IMR-90 (cell line): ENCODE measurements around the gene SBF2. TPM values are rescaled to one million over a fixed set of nuclear protein-coding genes. Genes with fewer than 3 reads are reported as not detected.

ENCODE experiments used
- ATAC-seq: fragments of 200-7000 bp; cut with Tn5 transposase; 2 replicates; pipeline ENCODE4 v1.9.1; 2020; ENCODE audit warnings: low read depth, mild to moderate bottlenecking, moderate library complexity
- BruUV-seq: library from RNA; stranded (reverse); fragments of 400-500 nt; replicated peaks from 2 replicates; lab custom pipeline; 2021; lab: Mats Ljungman, UMichigan
- CTCF ChIA-PET: fragments of 300-600 bp; formaldehyde crosslinking; extraction: SDS; loops from one replicate; lab custom pipeline; 2021; ENCODE audit warnings: antibody characterized with exemption; lab: Yijun Ruan, JAX
- POLR2A ChIA-PET: fragments of 300-600 bp; sonication (Branson Sonifier 250); formaldehyde crosslinking; loops from one replicate; lab custom pipeline; 2022; ENCODE audit warnings: antibody characterized with exemption; ENCODE audit not compliant: unreplicated experiment; lab: Charles Lee
- DNase-seq: peaks from one replicate; pipeline ENCODE4 v3.0.0; 2013
- H2AFZ ChIP-seq: replicated peaks from 2 replicates; pipeline ENCODE3; 2013; ENCODE audit warnings: low read length, mild to moderate bottlenecking; ENCODE audit not compliant: poor library complexity
- H2AK5ac ChIP-seq: 2 replicates; pipeline ENCODE4 v1.6.1; 2013; ENCODE audit warnings: low read depth, low read length, inconsistent platforms
- H2AK9ac ChIP-seq: replicated peaks from 2 replicates; pipeline ENCODE3; 2013; ENCODE audit warnings: mild to moderate bottlenecking, low read depth, low read length, moderate library complexity; ENCODE audit not compliant: poor library complexity
- H2BK120ac ChIP-seq: 2 replicates; pipeline ENCODE4 v1.6.1; 2013; ENCODE audit warnings: low read depth, low read length, inconsistent platforms
- H2BK15ac ChIP-seq: 3 replicates; pipeline ENCODE4 v1.6.1; 2013; ENCODE audit warnings: low read depth, low read length, inconsistent platforms
- H2BK20ac ChIP-seq: 2 replicates; pipeline ENCODE4 v1.6.1; 2013; ENCODE audit warnings: low read depth, mild to moderate bottlenecking, inconsistent platforms, low read length, moderate library complexity
- H2BK5ac ChIP-seq: 2 replicates; pipeline ENCODE4 v1.6.1; 2013; ENCODE audit warnings: mild to moderate bottlenecking, low read depth, low read length, inconsistent platforms; ENCODE audit not compliant: poor library complexity, severe bottlenecking
- H3K14ac ChIP-seq: replicated peaks from 2 replicates; pipeline ENCODE4 v1.6.1; 2013; ENCODE audit warnings: low read depth, low read length, inconsistent platforms
- H3K18ac ChIP-seq: 2 replicates; pipeline ENCODE4 v1.6.1; 2013; ENCODE audit warnings: low read depth, low read length, control low read depth
- H3K23ac ChIP-seq: 2 replicates; pipeline ENCODE4 v1.6.1; 2013; ENCODE audit warnings: low read depth, low read length, inconsistent platforms
- H3K27ac ChIP-seq: 2 replicates; pipeline ENCODE4 v1.5.1; 2013; ENCODE audit warnings: mild to moderate bottlenecking, control low read depth, low read length; ENCODE audit not compliant: insufficient read depth
- H3K27me3 ChIP-seq: 2 replicates; pipeline ENCODE4 v1.6.1; 2013; ENCODE audit warnings: low read length; ENCODE audit not compliant: control insufficient read depth, insufficient read depth
- H3K36me3 ChIP-seq: 2 replicates; pipeline ENCODE4 v1.6.1; 2013; ENCODE audit warnings: low read length, mixed read lengths; ENCODE audit not compliant: control insufficient read depth, insufficient read depth
- H3K4ac ChIP-seq: 2 replicates; pipeline ENCODE4 v1.6.1; 2013; ENCODE audit warnings: low read depth, low read length, inconsistent platforms
- H3K4me1 ChIP-seq: 2 replicates; pipeline ENCODE4 v1.6.1; 2013; ENCODE audit warnings: low read length, mixed read lengths; ENCODE audit not compliant: control insufficient read depth, insufficient read depth
- H3K4me2 ChIP-seq: 2 replicates; pipeline ENCODE4 v1.6.1; 2013; ENCODE audit warnings: low read depth, mild to moderate bottlenecking, control low read depth, low read length, moderate library complexity
- H3K4me3 ChIP-seq: 2 replicates; pipeline ENCODE4 v1.5.1; 2013; ENCODE audit warnings: low read depth, mild to moderate bottlenecking, control low read depth, low read length, moderate library complexity; ENCODE audit not compliant: insufficient read depth
- H3K56ac ChIP-seq: 2 replicates; pipeline ENCODE4 v1.6.1; 2013; ENCODE audit warnings: low read length, inconsistent platforms; ENCODE audit not compliant: insufficient read depth; ENCODE audit errors: extremely low read depth
- H3K79me1 ChIP-seq, 2 experiments: 2 replicates each; pipeline ENCODE4 v1.6.1; 2013; ENCODE audit warnings: low read length in 2 of 2, inconsistent platforms in 1 of 2, low read depth in 1 of 2
- H3K9ac ChIP-seq: 2 replicates; pipeline ENCODE4 v1.6.1; 2013; ENCODE audit warnings: low read depth, low read length, control low read depth
- H3K9me1 ChIP-seq: 2 replicates; pipeline ENCODE4 v1.6.1; 2013; ENCODE audit warnings: low read length, inconsistent platforms; ENCODE audit not compliant: insufficient read depth
- H3K9me3 ChIP-seq: 2 replicates; pipeline ENCODE4 v1.6.1; 2013; ENCODE audit warnings: low read length; ENCODE audit not compliant: control insufficient read depth, insufficient read depth
- H4K20me1 ChIP-seq: 2 replicates; pipeline ENCODE4 v1.6.1; 2013; ENCODE audit warnings: low read length, inconsistent platforms; ENCODE audit not compliant: insufficient read depth
- H4K5ac ChIP-seq: 2 replicates; pipeline ENCODE4 v1.6.1; 2013; ENCODE audit warnings: mild to moderate bottlenecking, low read depth, low read length, control low read depth
- H4K8ac ChIP-seq, 2 experiments: 2 replicates each; pipeline ENCODE4 v1.6.1; 2013; ENCODE audit warnings: low read depth in 2 of 2, low read length in 2 of 2, control low read depth in 1 of 2, inconsistent platforms in 1 of 2
- H4K91ac ChIP-seq: 2 replicates; pipeline ENCODE4 v1.6.1; 2013; ENCODE audit warnings: low read depth, low read length, inconsistent platforms; ENCODE audit not compliant: insufficient read depth
- CEBPB ChIP-seq: IDR thresholded peaks from 2 replicates; pipeline ENCODE4 v1.6.1; 2012; ENCODE audit warnings: low read depth, low read length, improper control_type of control experiment
- MAFK ChIP-seq: IDR thresholded peaks from 2 replicates; pipeline ENCODE4 v1.6.1; 2012; ENCODE audit warnings: low read depth, low read length, improper control_type of control experiment
- WGBS, 2 experiments: methylation state at CpG; one replicate each; pipeline versions ENCODE4 v1.1.5 to v1.1.7; 2013; ENCODE audit warnings: missing lambda C conversion rate in 2 of 2; ENCODE audit not compliant: insufficient read length in 1 of 2; ENCODE audit errors: extremely low coverage in 2 of 2; 5-methylcytosine and 5-hydroxymethylcytosine counted together
- dilution Hi-C: fragments of 300-500 bp; cut with HindIII; formaldehyde crosslinking; loops from one replicate; pipeline ENCODE4 v1.14.3; 2018; ENCODE audit warnings: low sequenced_read_pairs; ENCODE audit not compliant: unreplicated experiment
- in situ Hi-C: fragments of 300-500 bp; cut with MboI; formaldehyde crosslinking; loops from 3 replicates; pipeline ENCODE4 v1.14.3; 2019; ENCODE audit warnings: low sequenced_read_pairs, inconsistent platforms, mixed read lengths
- intact Hi-C: fragments of 100-400 bp; cut with micrococcal nuclease; formaldehyde crosslinking; loops from 2 replicates; pipeline ENCODE4 v1.10.0; 2022
- polyA plus RNA-seq, 3 experiments: library from polyadenylated mRNA; depleted of rRNA; stranded (reverse); fragments of >200 nt; gene quantifications; 2 replicates each; pipeline ENCODE4 v1.2.3, GENCODE V29; 2012; ENCODE audit warnings: low replicate concordance in 1 of 3
- total RNA-seq: library from RNA; depleted of rRNA; stranded (reverse); fragments of >200 nt; gene quantifications from 2 replicates; pipeline ENCODE4 v1.2.3, GENCODE V29; 2012

The SBF2 gene
- total and polyA plus RNA-seq, 2 of the 4 experiments (the other 2 are of a cell fraction), result 23.8 to 51.8 TPM

- Histone ChIP-seq H2BK20ac (no peak overlapping the region), H3K9ac (no peak overlapping the region), H2BK120ac (no peak overlapping the region), H3K56ac (no peak overlapping the region), H4K91ac (no peak overlapping the region), H3K79me1 (peaks cover 32 to 61% of the 10 kb centered on the region in 2 experiments), H2AFZ (no peak overlapping the region), H2BK5ac (no peak overlapping the region), H3K4me1 (peaks cover 9% of the 10 kb centered on the region), H3K27ac (no peak overlapping the region), H3K9me3 (no peaks in the 10 kb centered on the region), H3K9me1 (peaks cover 13% of the 10 kb centered on the region), H4K5ac (no peak overlapping the region), H2BK15ac (no peak overlapping the region), H3K14ac (no peak overlapping the region), H3K4me2 (no peak overlapping the region), H2AK9ac (no peak overlapping the region), H3K36me3 (no peaks in the 10 kb centered on the region), H3K27me3 (no peaks in the 10 kb centered on the region), H4K20me1 (no peaks in the 10 kb centered on the region), H3K18ac (peak overlapping the region; percentile 56; the same call in 1 of the 2 replicates), H3K4me3 (no peak overlapping the region), H3K23ac (no peak overlapping the region), H2AK5ac (peak overlapping the region; percentile 54; the same call in 1 of the 2 replicates), H4K8ac (no peak overlapping the region), H3K4ac (no peak overlapping the region)
- dilution Hi-C loops, result no loop called here
- no TSS peak for BruUV-seq
- ChIA-PET CTCF (interaction anchor here (0.6 to 0.7 kb wide), 2 partner anchors 58 to 440 kb away, joined by 3 to 5 read pairs; no protein-coding TSS in a partner anchor), POLR2A (no interaction called here)
- intact Hi-C loops, result loop anchor here (5.0 kb wide), 1 partner anchor 35 kb away; the partner anchor contains the start of gene SBF2
- TF ChIP-seq CEBPB (no peak), MAFK (no peak)
- in situ Hi-C loops, result no loop called here
- ATAC-seq (no peak), DNase-seq (no peak)
- no CpG with 5 or more reads among the region's 4 CpGs for WGBS, 2 experiments
Observed at GRCh38 chr11:10257478-10257877, 36.5 kb downstream of the SBF2 start.
